Measurements from ENCODE around the gene PCDHGA9. TPM values are rescaled to one million over a fixed set of nuclear protein-coding genes. Genes with fewer than 3 reads are reported as not detected.
"Not testable (repeated sequence)": the region's sequence is repeated elsewhere in the genome, so short reads cannot be mapped to it uniquely, and the experiment has no call there.

The PCDHGA9 gene
- total RNA-seq, 2 donors from 2014 or later: 0.89 to 7.3 TPM

GRCh38 chr5:141387557-141388311, 14.8 kb upstream of the PCDHGA9 start, which contains the start of gene PCDHGB4:
PCDHGB4 (plus strand) TSS chr5:141387698; CDS start chr5:141387885, 187 bp downstream.
- not testable (repeated sequence) for H3K9ac ChIP-seq (ENCODE audit: extremely low read depth, low read length, poor library complexity, severe bottlenecking); H3K4me1 Mint-ChIP-seq; H3K4me1 ChIP-seq (ENCODE audit: control insufficient read depth, insufficient read depth, low read length); H3K36me3 ChIP-seq (ENCODE audit: control insufficient read depth, insufficient read depth, low read length); H3K27me3 ChIP-seq (ENCODE audit: control insufficient read depth, insufficient read depth, low read length, poor library complexity, severe bottlenecking); H3K27ac ChIP-seq (ENCODE audit: low read depth, low read length)
- peaks cover 11% of the 10 kb centered on the region for H3K27me3 Mint-ChIP-seq (ENCODE audit: insufficient read depth)
- H3K9me3 Mint-ChIP-seq: peaks cover 76% of the 10 kb centered on the region
- H3K4me3 Mint-ChIP-seq: peak within 1 kb of the TSS; percentile 77
- DNase-seq: peak; percentile 88
- TF ChIP-seq, protein P1, sequence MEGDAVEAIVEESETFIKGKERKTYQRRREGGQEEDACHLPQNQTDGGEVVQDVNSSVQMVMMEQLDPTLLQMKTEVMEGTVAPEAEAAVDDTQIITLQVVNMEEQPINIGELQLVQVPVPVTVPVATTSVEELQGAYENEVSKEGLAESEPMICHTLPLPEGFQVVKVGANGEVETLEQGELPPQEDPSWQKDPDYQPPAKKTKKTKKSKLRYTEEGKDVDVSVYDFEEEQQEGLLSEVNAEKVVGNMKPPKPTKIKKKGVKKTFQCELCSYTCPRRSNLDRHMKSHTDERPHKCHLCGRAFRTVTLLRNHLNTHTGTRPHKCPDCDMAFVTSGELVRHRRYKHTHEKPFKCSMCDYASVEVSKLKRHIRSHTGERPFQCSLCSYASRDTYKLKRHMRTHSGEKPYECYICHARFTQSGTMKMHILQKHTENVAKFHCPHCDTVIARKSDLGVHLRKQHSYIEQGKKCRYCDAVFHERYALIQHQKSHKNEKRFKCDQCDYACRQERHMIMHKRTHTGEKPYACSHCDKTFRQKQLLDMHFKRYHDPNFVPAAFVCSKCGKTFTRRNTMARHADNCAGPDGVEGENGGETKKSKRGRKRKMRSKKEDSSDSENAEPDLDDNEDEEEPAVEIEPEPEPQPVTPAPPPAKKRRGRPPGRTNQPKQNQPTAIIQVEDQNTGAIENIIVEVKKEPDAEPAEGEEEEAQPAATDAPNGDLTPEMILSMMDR (conservative IDR thresholded peaks at IDR 0.05): peak; percentile 86
- Histone ChIP-seq H3K4me3 (ENCODE audit: low read length) (peak within 1 kb of the TSS; percentile 35), H3K9me3 (ENCODE audit: control insufficient read depth, low read length) (peaks cover 68% of the 10 kb centered on the region)
- H3K36me3 Mint-ChIP-seq (ENCODE audit: low read depth): peaks cover 51% of the 10 kb centered on the region
- 73% methylated on average over 5 to 18 of the region's 40 CpGs for WGBS, 2 experiments (ENCODE audit: insufficient coverage in 1 of 2, insufficient read length in 1 of 2)
- peak within 1 kb of the TSS; percentile 64 for H3K27ac Mint-ChIP-seq

DNA sequence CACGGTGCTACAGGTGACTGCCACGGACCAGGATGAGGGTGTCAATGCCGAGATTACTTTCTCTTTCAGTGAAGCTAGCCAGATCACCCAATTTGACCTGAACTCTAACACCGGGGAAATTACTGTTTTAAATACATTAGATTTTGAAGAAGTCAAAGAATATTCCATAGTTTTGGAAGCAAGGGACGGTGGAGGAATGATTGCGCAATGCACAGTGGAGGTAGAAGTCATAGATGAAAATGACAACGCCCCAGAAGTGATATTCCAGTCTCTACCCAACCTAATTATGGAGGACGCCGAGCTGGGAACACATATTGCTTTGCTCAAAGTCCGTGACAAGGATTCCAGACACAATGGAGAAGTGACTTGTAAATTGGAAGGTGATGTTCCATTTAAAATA, 13.9 kb upstream of the PCDHGA9 start:
- Histone ChIP-seq H3K9me3 (ENCODE audit: control insufficient read depth, low read length) (peaks cover 65% of the 10 kb centered on the region), H3K9ac (ENCODE audit: extremely low read depth, low read length, poor library complexity, severe bottlenecking) (no peak overlapping the region), H3K4me3 (ENCODE audit: low read length) (peak overlapping the region; percentile 35), H3K36me3 (ENCODE audit: control insufficient read depth, insufficient read depth, low read length) (no peaks in the 10 kb centered on the region), H3K27me3 (ENCODE audit: control insufficient read depth, insufficient read depth, low read length, poor library complexity, severe bottlenecking) (no peaks in the 10 kb centered on the region), H3K4me1 (ENCODE audit: control insufficient read depth, insufficient read depth, low read length) (no peaks in the 10 kb centered on the region), H3K27ac (ENCODE audit: low read depth, low read length) (no peak overlapping the region)
- TF ChIP-seq, protein P1 (conservative IDR thresholded peaks at IDR 0.05): no peak
- H3K27me3 Mint-ChIP-seq (ENCODE audit: insufficient read depth): peaks cover 11% of the 10 kb centered on the region
- peaks cover 51% of the 10 kb centered on the region for H3K36me3 Mint-ChIP-seq (ENCODE audit: low read depth)
- no peaks in the 10 kb centered on the region for H3K4me1 Mint-ChIP-seq
- WGBS, 2 experiments (ENCODE audit: insufficient coverage in 1 of 2, insufficient read length in 1 of 2): 92 to 95% methylated on average over 5 to 10 of the region's 10 CpGs
- H3K4me3 Mint-ChIP-seq: peak overlapping the region; percentile 77
- H3K27ac Mint-ChIP-seq: no peak overlapping the region
- DNase-seq: no peak
- peaks cover 76% of the 10 kb centered on the region for H3K9me3 Mint-ChIP-seq

GRCh38 chr5:141389153-141390042, 13.2 kb upstream of the PCDHGA9 start:
- H3K4me1 Mint-ChIP-seq: no peaks in the 10 kb centered on the region
- peaks cover 76% of the 10 kb centered on the region for H3K9me3 Mint-ChIP-seq
- Histone ChIP-seq H3K9ac (ENCODE audit: extremely low read depth, low read length, poor library complexity, severe bottlenecking) (no peak overlapping the region), H3K9me3 (ENCODE audit: control insufficient read depth, low read length) (peaks cover 64% of the 10 kb centered on the region), H3K4me3 (ENCODE audit: low read length) (no peak overlapping the region), H3K36me3 (ENCODE audit: control insufficient read depth, insufficient read depth, low read length) (no peaks in the 10 kb centered on the region), H3K27ac (ENCODE audit: low read depth, low read length) (no peak overlapping the region), H3K27me3 (ENCODE audit: control insufficient read depth, insufficient read depth, low read length, poor library complexity, severe bottlenecking) (no peaks in the 10 kb centered on the region), H3K4me1 (ENCODE audit: control insufficient read depth, insufficient read depth, low read length) (no peaks in the 10 kb centered on the region)
- TF ChIP-seq, protein P1 (conservative IDR thresholded peaks at IDR 0.05): no peak
- H3K4me3 Mint-ChIP-seq: no peak overlapping the region
- DNase-seq: no peak
- 94 to 96% methylated on average over 74 to 77 of the region's 77 CpGs for WGBS, 2 experiments (ENCODE audit: insufficient coverage in 1 of 2, insufficient read length in 1 of 2)
- no peak overlapping the region for H3K27ac Mint-ChIP-seq
- peaks cover 11% of the 10 kb centered on the region for H3K27me3 Mint-ChIP-seq (ENCODE audit: insufficient read depth)
- H3K36me3 Mint-ChIP-seq (ENCODE audit: low read depth): peaks cover 53% of the 10 kb centered on the region

Measured in endodermal cell (in vitro differentiated cells).